GM12873 (cell line): ENCODE results near the gene C3orf70.

Experiments
- CTCF ChIP-seq: IDR thresholded peaks from 2 replicates; pipeline ENCODE4 v1.5.1; 2012; ENCODE audit warnings: low read depth, mild to moderate bottlenecking, moderate library complexity, low read length, control low read depth; ENCODE audit not compliant: insufficient read depth; ENCODE audit errors: missing control alignments

The C3orf70 gene

GRCh38 chr3:185051801-185052200, 101.1 kb downstream of the C3orf70 start:
- TF ChIP-seq CTCF, result no peak

GRCh38 chr3:185049710-185050109, 103.2 kb downstream of the C3orf70 start:
- no peak for TF ChIP-seq CTCF

- TF ChIP-seq CTCF, result no peak
These were observed 106.3 kb downstream of the C3orf70 start for GRCh38 chr3:185046603-185047002.

- TF ChIP-seq CTCF, result no peak
These were observed 106.7 kb downstream of the C3orf70 start for GRCh38 chr3:185046164-185046515.

- no peak for TF ChIP-seq CTCF
These were observed 110.4 kb downstream of the C3orf70 start for GRCh38 chr3:185042312-185043050.

- TF ChIP-seq CTCF, result no peak
These were observed 111.3 kb downstream of the C3orf70 start for GRCh38 chr3:185041540-185041939.

GRCh38 chr3:185040425-185040824, 112.4 kb downstream of the C3orf70 start:
- no peak for TF ChIP-seq CTCF
